Stromal cell of bone marrow (primary cell): ENCODE data around the gene IQCF5.
"Not testable (repeated sequence)": the region's sequence is repeated elsewhere in the genome, so short reads cannot be mapped to it uniquely, and the experiment has no call there.

Experiments
- DNase-seq: peaks from one replicate; pipeline ENCODE4 v3.0.0-alpha.2; 2012; ENCODE audit warnings: low read depth

IQCF5 gene

DNA sequence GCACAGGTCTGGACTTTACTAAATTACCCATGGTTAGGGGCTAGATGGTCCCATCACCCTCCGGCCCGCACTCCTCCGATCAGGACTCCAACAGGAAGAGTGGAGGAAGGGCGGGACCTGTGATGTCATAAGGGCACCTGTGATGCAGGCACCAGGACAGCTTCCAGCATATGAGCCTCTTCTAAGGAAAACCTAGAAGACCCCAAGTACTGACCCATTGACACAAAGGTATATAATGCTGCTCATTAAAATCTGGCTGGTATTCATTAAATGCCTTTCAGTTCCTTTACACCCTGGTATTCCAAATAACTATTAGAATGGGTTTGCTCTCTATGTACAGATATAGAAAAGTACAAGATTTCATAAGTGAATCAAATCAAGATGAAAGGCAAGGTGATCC is at the start of gene IQCF5:
Gene IQCF5, minus strand, starts transcription at position 101 of the 400 bp plus-strand sequence. Its CDS starts 70 bp downstream, at position 31.
- DNase-seq = no peak

DNA sequence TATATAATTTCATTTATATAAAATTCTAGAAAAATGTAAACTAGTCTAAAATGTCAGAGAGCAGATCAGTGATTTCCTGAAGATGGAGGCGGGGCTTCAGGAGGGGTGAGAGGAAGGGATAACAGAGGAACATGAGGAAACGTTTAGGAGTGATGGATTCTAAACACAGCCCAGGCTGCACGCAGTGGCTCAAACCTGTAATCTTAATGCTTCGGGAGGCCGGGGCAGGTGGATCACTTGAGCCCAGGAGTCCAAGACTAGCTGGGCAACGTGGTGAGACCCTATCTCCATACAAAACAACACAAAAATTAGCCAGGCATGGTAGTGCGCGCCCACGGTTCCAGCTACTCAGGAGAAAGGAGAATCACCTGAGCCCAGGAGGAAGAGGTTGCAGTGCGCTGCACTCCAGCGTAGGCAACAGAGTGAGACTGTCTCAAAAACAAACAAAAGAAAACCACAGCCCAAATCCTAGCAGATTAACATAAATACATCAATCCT is 45.7 kb upstream of the IQCF5 start:
- DNase-seq = no peak

DNA sequence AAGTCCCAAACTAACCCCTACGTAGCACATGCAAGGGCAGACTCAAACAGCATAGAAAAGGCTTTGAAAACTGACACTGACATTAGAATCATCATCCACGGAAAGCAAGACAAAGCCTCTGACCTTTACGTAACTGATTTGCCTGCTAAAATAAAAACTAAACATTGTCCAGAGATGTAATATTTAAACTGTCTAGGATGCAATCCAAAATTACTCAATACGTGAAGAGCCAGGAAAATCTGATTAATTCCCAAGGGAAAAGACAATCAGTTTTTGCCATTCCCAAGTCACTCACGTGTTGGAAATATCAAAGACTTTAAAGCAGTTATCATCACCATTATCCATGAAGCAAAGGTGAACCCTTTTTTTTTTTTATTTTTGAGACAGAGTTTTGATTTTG is 41.0 kb upstream of the IQCF5 start:
- DNase-seq = peak; percentile 13

DNA sequence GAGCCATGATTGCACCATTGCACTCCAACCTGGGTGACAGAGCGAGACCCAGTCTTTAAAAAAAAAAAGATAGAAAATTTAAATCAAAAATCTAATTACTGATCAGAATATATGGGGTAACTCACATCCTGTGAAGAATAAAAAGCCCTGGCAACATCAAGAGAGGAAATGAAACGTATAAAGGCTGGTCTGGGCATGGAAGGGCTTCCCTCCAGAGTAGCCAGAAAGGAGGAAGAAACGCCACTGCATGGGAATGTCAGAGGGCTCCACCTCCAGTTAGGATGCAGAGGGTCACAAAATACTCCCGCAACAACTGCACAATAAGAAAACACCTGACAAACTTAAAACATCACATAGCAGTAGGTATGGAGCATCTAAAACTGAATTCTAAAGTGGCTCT is 32.6 kb upstream of the IQCF5 start:
- DNase-seq = no peak

DNA sequence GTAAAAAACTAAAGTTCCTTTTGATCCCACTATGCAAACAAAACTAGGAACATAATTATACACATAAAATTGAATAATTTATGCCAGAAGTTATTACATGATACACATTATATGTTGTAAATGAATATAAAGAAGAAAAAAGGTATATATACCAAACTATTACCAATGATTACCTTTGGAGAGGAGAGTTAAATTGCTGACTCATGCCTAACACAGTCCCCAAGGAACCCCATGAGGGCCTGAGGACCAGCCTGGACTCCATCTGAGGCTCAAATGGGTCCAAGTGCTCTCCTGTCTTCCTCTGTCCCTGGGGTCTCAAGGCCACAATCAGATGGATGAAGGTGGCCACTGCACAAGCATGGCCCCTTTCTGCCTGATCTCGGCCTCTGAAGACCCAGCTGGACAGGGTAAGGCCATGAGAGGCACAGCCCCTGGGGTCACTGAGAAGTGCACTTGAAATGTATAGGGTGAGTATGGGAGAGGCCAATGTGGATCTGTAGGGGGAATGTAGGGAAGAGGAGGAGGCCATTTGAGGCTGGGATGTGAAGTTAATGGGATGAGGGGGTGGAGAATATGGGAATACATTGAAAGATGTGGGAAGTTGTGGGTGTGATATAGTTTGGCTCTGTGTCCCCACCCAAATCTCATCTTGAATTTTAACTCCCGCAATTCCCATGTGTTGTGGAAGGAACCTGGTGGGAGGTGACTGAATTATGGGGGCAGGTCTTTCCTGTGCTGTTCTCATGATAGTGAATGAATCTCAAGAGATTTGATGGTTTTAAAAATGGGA is 28.8 kb upstream of the IQCF5 start:
- DNase-seq = no peak

DNA sequence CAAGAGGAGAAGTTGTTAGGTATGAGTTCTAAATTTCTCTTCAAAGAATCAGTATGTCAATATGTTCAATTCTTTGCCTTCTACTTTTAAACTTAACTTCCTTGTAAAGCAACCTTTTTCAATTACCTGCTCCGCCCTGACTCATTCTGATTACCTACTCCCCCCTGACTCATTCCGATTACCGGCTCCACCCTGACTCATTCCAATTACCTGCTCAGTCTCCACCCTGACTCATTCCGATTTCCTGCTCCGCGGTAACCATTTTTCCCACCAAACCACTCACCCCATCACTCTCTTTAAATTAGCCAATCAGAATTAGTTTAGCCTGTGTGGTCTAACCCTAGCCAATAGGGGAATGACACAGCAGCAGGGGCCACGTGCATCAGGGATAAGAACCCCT is 27.0 kb upstream of the IQCF5 start:
- DNase-seq = not testable (repeated sequence)

DNA sequence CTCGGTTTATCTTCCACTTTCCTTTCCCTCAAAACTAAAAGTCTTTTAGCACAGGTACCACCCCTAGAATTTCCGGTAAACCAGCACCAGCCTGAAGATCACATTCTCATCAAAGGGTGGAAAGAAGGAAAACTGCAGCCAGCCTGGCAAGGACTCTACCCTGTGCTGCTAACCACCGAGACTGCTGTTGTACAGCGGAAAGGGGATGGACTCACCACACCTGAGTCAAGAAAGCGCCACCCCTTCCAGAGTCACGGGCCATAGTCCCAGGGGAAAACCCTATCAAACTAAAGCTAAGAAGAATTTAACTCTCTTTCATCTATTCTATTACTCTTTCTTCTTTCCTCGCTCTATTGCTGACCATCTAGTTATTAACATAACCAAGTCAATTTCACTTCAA is 24.6 kb upstream of the IQCF5 start:
- DNase-seq = not testable (repeated sequence)

DNA sequence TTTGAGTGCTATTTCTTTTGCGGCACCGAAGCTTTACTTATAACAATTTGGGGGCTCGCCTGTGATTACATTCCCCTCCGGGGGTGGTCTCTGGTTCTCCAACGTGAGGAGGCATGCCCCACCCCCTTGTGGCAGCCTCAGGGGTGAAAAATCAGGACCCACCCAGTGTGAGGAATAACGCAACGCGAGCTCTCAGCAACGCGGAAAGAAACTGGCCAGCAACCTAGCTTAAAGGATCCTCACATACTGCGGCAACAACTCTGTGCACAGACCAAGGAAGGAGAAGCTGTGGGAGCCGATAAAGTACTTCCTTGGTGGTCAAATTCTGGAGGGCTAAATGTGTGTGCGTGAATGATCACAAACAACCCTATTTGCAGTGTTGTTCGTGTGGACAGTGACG is 22.0 kb upstream of the IQCF5 start:
- DNase-seq = no peak

DNA sequence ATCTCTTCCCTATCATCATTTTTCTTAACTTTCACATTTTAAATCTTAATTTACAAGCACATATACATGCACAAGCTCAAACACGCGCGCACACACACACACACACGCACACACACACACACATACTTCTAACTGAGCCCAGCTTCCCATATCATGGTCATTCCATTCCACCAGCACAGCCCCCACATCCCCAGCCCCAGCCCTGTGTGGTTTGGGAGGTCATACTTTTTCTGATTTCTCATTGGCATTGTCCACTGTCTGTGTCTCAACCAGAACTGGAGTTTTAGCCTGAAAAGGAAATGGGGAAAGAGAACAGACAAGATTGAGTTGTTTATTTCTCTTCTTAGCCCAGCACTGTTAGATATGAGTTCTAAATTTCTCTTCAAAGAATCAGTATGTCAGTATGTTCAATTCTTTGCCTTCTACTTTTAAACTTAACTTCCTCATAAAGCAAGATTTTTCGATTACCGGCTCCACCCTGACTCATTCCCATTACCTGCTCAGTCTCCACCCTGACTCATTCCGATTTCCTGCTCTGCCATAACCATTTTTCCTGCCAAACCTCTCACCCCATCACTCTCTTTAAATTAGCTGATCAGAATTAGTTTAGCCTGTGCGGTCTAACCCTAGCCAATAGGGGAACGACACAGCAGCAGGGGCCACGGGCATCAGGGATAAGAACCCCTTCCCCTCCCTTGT is 21.4 kb upstream of the IQCF5 start:
- DNase-seq = no peak

DNA sequence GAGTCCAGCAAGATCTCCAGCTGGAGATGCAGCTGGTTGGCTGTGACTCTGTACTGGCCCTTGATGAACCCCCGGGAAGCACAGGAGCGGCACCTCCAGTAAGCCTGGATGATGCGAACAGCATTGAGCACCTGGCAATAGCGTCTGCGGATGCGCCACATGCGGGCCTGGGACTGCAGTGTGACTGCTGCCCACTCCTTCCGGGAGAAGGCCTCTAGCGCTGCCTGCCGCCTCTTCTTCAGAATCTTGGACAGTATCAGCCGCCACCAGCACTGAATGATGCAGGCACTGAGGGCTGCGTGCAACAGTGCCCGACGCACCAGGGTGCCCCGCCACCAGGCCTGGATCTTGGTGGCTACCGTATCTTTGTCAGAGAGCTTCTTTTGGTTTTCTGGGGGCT is 19.5 kb upstream of the IQCF5 start:
- DNase-seq = no peak

DNA sequence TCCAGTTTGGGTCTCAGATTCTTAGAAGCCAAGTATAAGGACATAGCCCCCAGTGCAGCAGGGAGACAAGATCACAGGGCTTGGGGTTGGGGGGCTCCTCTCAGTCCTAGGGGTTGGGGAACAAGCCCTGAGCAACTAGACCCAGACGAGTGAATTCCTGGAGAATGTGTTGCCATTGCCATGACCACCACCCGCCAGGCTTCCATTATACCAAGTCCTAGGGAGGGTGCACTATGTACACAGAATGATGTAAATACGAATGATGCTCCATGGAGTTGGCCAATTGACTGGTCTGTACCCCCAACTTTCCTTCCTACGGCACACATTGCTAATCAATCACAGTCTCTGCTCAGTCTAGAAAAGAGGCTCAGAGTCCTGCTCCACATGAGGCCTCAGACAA is 19.0 kb upstream of the IQCF5 start:
- DNase-seq = no peak

DNA sequence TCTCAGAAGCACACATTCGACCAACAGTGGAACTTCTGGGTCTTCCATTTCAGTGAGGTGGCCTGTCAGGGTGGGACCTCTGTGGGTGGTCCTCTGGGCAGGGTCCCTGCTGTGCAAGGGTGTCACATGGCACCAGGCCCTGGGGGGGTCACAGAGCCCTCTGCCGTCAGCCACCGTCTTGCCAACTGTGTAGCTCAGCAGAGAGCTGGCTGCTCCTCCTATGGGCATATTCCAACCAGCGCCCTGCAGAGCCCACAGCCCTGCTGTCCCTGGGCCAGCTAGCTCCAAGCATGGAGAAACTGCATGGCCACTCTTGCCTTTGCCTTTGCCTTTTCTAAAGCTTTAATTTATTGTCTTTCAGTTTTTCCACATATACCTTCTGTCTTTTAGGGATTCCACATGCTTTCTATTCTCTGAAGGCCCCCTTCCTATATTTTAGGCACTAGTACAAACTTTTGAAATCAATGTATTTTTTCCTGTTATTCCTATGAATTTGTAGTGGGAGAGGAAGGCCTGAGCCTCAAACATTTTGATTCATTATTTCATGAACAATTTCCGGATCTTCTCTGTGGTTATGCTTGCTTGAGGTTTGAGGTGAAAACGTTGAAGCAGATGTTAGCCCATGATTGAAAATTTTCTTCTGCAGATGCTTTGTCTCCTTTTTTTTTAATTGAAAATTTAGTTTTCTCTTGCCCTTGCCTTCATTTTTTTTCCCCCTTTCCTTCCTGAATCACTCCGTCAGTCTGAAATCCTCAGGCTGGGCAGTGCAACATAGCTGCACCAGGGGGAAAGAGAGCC is 16.0 kb upstream of the IQCF5 start:
- DNase-seq = no peak

DNA sequence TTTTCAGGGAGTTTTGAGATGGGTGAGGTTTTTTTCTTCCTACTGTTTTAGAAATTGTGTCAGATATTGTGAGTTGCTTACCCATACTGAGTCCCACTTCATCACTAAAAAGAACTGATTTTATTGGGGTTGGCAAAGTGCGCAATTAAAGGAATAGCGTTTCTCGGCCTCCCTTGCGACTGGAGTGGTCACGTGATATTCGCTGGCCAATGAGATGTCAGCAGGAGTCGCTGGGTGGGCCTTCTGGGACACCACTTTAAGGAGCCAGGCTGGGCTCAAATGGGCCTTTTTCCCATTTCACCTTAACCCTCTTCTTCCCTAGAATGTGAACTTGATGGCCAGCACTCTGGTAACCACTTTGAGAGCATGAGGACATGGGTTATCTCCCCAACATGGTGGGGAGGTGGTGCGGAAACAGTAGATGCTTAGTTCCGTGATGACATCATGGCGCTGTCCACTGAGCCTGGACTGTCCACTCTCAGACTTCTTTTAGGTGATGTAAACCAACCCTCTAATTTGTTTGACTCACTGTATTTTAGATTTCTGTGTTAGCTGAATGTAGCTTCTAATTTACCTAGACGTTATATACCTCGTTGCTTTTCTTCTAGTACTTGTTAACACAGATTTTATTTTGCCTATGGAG is 13.2 kb upstream of the IQCF5 start:
- DNase-seq = no peak

DNA sequence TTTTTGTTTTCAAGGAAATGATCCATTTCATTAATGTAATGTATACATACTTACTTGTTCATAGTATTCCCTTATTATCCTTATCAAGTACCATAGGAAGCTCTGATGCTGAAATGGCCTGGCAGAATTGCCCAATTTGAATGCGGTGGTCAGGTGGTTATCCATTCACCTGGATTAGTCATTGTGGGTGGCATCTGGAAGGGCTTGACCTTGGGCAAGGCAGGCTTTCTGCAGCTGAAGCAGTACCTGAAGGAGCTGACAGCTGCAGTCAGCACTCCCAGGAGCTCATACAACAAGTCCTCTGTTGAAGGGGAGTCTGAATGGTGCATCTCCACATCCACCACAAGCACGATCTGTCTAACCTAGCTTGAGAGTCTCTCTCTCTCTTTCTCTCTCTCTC is 12.2 kb upstream of the IQCF5 start:
- DNase-seq = no peak

DNA sequence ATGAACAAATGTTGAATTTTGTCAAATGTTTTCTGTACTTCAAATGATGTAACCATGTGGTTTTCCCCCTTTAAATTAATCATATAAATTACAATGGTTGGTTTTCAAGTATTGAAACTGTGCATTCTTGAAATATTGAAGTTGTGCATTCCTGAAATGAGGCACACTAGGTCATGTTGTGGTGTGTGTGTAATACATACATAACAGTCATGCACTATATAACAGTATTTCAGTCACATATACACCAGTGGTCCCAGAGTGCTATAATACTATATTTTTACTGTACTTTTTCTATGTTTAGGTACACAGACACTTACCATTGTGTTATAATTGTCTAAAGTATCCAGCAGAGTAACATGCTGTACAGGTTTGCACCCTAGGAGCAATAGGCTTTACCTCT is 11.0 kb upstream of the IQCF5 start:
- no peak for DNase-seq

DNA sequence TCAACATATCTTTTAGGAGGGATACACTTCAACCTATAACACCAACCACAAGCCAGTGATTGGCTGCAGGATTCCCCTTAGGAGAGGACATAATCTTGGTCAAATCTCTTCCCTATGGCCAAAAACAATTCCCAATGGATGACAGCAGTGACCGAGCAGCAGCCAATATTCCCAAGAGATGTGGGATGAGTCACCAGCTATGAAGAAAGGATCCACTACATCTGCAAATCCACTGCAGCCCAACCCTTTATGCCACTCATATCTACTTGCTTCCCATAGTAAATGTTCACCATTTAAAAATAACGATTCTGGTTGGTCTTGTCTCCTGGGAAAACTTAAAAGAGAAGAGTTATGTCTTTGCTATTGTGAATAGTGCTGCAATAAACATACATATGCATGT is 4.5 kb upstream of the IQCF5 start:
- no peak for DNase-seq

DNA sequence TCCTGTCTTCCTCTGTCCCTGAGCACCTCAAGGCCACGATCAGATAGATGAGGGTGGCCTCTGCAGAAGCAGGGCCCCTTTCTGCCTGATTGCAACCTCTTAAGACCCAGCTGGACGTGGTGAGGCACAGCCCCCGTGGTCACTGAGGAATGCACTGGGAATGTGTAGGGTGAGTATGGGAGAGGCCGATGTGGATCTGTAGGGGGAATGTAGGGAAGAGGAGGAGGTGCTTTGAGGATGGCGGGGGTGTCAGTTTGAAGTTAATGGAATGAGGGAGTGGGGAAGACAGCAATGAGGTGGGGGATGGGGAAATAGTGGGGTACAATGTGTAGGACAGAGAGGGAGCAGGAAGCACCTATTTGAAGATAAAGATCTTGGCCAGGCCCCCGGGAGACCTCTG is 785 bp upstream of the IQCF5 start:
- no peak for DNase-seq

DNA sequence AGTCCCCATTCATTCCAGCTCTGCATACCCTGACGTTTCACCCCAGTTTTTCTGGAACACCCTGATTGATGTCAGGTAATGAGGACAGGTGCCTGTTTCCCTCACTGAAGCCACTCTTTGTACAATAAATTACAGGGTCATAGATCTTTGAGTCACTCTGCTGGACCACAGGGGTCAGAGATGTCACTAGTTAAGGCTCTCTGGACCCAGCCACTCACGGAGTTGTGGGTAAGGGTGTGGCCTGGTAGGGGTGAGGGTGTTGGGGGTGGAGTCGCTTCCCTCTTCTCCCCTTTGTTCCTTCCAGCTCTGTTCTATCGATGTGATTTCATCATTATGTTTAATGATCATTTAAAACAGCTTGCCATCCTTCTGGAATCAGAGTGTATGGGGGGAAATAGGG is 512 bp downstream of the IQCF5 start:
- DNase-seq = no peak

DNA sequence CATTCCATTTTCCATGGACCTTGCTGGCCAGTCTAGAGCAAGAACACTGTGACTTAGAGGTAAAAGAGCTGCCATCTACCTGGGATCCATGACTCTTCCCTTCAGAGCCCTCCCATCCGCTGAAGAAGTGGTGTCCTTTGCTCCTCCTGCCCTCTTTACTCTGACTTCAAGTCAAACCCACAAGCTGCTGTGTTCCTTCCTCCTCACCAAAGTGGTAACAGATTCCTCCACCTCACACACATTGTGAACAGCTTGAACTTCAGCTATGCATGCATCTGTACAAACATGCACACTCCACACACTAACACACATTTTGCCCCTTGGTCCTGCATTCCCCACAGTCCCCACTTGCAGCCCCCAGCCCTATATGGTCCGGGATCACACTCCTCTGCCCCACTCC is 990 bp downstream of the IQCF5 start:
- no peak for DNase-seq

DNA sequence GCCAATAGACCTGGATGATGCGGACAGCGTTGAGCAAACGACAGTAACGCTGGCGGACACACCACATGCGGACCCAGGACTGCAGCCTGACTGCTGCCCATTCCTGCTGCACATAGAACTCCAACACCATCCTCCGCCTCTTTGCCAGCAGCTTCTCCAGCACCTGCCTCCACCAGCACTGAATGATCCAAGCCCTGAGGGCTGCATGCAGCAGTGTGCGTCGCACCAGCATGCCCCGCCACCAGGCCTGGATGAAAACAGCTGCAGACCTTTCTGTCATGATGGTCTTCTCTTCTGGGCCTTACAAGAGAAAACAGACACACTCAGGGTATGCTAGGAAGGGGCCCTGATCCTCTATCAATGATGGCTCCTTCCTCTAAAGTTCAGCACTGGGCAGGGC is 1.5 kb downstream of the IQCF5 start:
- no peak for DNase-seq

DNA sequence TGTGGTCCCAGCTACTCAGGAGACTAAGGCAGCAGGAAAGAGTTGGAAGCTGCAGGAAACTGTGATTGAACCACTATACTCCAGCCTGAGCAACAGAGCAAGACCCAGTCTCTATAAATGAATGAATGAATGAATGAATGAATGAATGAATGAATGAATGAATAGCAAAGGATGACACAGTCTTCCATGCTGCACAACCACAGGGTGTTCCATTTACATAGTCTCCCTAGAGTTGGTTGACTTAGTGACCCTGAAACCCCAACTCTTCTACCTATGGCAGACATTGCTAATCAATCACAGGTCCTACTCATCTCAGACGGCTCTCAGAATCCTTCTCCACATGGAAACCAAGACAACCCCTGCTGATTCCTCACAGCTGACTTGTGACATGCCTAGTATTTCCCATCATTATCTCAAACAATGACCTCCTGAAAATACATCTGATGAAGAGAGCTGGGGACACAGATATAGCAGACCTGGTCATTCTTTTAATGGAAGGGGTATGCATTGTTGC is 2.1 kb downstream of the IQCF5 start:
- DNase-seq = no peak

DNA sequence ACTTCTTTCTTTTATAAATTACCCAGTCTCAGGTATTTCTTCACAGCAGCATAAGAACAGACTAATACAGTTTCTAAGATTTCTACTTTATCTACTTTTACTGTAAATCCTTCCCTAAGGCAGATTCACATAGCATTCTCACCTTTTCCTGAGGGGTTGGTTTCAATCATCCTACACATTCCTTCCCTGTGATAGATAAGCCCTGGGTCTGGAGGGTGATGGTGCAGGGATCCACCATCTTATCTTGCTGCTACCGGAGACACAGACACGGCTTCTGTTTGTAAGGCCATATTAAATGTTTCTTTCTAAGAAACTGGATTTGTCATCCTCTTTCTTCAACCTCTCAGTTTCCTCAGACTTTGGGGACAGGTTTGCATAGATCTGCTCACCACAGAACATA is 6.1 kb downstream of the IQCF5 start:
- DNase-seq = no peak
